OCI-LY1 (cell line): Measurements from ENCODE around the gene TLE4.

Experiments
- H2AFZ ChIP-seq: fragments of 200-600 bp; sonication (generic), shearing (Covaris generic); 2 replicates; pipeline ENCODE4 v1.6.0; 2014; ENCODE audit warnings: antibody characterized with exemption, mild to moderate bottlenecking, low read length
- H3F3A ChIP-seq: fragments of 200-600 bp; sonication (generic), shearing (Covaris generic); 2 replicates; pipeline ENCODE4 v1.6.0; 2014; ENCODE audit warnings: mild to moderate bottlenecking, antibody characterized with exemption, low read length, moderate library complexity; ENCODE audit not compliant: insufficient read depth
- H3K27ac ChIP-seq: fragments of 200-600 bp; sonication (generic); 2 replicates; pipeline ENCODE4 v1.5.1; 2014; ENCODE audit warnings: low read length, mixed run types, mild to moderate bottlenecking, low read depth; ENCODE audit not compliant: poor library complexity, severe bottlenecking
- H3K27me3 ChIP-seq: fragments of 200-600 bp; sonication (generic); 2 replicates; pipeline ENCODE4 v1.6.0; 2014; ENCODE audit warnings: antibody characterized with exemption, mild to moderate bottlenecking, low read length, moderate library complexity; ENCODE audit not compliant: insufficient read depth
- H3K36me3 ChIP-seq: fragments of 200-600 bp; sonication (generic); 2 replicates; pipeline ENCODE4 v1.6.1; 2014; ENCODE audit warnings: mild to moderate bottlenecking, antibody characterized with exemption, low read length, moderate library complexity, mixed read lengths; ENCODE audit not compliant: insufficient read depth
- H3K4me1 ChIP-seq: fragments of 200-600 bp; sonication (generic); 2 replicates; pipeline ENCODE4 v1.5.1; 2014; ENCODE audit warnings: mild to moderate bottlenecking, low read length, moderate library complexity; ENCODE audit not compliant: insufficient read depth, severe bottlenecking
- H3K4me2 ChIP-seq: fragments of 200-600 bp; sonication (generic), shearing (Covaris generic); 2 replicates; pipeline ENCODE4 v1.6.1; 2014; ENCODE audit warnings: low read length
- H3K4me3 ChIP-seq: fragments of 200-600 bp; sonication (generic); 2 replicates; pipeline ENCODE4 v1.5.1; 2014; ENCODE audit warnings: low read length, low read depth, mild to moderate bottlenecking, mixed read lengths; ENCODE audit not compliant: poor library complexity, severe bottlenecking
- H3K79me2 ChIP-seq: fragments of 200-600 bp; shearing (Covaris generic); 2 replicates; pipeline ENCODE4 v1.6.1; 2016; ENCODE audit warnings: mixed run types, low read length, mixed read lengths; ENCODE audit not compliant: insufficient read depth
- H3K9ac ChIP-seq: fragments of 200-600 bp; sonication (generic), shearing (Covaris generic); 2 replicates; pipeline ENCODE4 v1.6.1; 2014; ENCODE audit warnings: mild to moderate bottlenecking, low read length, mixed read lengths
- H3K9me2 ChIP-seq: fragments of 200-600 bp; sonication (generic), shearing (Covaris generic); 2 replicates; pipeline ENCODE4 v1.6.1; 2014; ENCODE audit warnings: low read depth, mild to moderate bottlenecking, low read length, mixed read lengths
- H3K9me3 ChIP-seq: fragments of 200-600 bp; shearing (Covaris generic); 2 replicates; pipeline ENCODE4 v1.6.1; 2014; ENCODE audit warnings: low read length, mixed read lengths
- H4K20me1 ChIP-seq: fragments of 200-600 bp; sonication (generic), shearing (Covaris generic); 2 replicates; pipeline ENCODE4 v1.6.0; 2016; ENCODE audit warnings: mild to moderate bottlenecking, low read length; ENCODE audit not compliant: insufficient read depth
- EZH2 ChIP-seq: fragments of 200-600 bp; sonication (generic), shearing (Covaris generic); IDR thresholded peaks from 2 replicates; pipeline ENCODE4 v1.8.0; 2017; ENCODE audit warnings: borderline replicate concordance, mixed run types, mild to moderate bottlenecking, antibody characterized with exemption, low read length, moderate library complexity, mixed read lengths
- TF ChIP-seq, protein P1 (sequence below): fragments of 200-600 bp; sonication (generic), shearing (Covaris generic); IDR thresholded peaks from 2 replicates; pipeline ENCODE4 v1.5.1; 2017; ENCODE audit warnings: mild to moderate bottlenecking, antibody characterized with exemption, low read length, moderate library complexity, mixed read lengths

TLE4 gene

DNA sequence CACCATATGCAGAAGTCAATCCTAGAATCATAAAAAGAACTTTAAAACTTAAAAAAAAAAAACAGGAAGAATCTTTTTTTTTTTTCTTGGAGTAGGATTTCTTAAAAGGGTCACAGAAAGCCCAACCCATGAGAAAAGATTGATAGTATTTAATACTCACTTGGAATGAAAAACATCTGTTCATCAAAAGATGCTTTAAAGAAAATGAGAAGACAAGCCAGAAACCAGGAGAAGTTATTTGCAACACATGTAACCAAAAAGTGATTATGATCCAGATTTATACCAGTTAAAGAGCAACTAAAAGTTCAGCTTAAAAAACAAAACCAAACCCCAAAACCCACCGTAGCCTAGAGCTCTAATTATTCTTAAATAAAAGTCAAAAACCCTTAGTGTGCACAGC lies 69.3 kb downstream of the TLE4 start:
- TF ChIP-seq, protein P1, sequence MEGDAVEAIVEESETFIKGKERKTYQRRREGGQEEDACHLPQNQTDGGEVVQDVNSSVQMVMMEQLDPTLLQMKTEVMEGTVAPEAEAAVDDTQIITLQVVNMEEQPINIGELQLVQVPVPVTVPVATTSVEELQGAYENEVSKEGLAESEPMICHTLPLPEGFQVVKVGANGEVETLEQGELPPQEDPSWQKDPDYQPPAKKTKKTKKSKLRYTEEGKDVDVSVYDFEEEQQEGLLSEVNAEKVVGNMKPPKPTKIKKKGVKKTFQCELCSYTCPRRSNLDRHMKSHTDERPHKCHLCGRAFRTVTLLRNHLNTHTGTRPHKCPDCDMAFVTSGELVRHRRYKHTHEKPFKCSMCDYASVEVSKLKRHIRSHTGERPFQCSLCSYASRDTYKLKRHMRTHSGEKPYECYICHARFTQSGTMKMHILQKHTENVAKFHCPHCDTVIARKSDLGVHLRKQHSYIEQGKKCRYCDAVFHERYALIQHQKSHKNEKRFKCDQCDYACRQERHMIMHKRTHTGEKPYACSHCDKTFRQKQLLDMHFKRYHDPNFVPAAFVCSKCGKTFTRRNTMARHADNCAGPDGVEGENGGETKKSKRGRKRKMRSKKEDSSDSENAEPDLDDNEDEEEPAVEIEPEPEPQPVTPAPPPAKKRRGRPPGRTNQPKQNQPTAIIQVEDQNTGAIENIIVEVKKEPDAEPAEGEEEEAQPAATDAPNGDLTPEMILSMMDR = no peak
- no peak for TF ChIP-seq EZH2
- no peak overlapping the region for H3K4me3 ChIP-seq
- no peaks in the 10 kb centered on the region for H3K9me3 ChIP-seq
- no peaks in the 10 kb centered on the region for H3K79me2 ChIP-seq
- no peaks in the 10 kb centered on the region for H3K4me1 ChIP-seq
- H3K27me3 ChIP-seq = no peaks in the 10 kb centered on the region
- no peak overlapping the region for H3K4me2 ChIP-seq
- H3F3A ChIP-seq = no peaks in the 10 kb centered on the region
- no peak overlapping the region for H3K27ac ChIP-seq
- no peak overlapping the region for H2AFZ ChIP-seq
- H3K9me2 ChIP-seq = no peaks in the 10 kb centered on the region
- H4K20me1 ChIP-seq = no peaks in the 10 kb centered on the region
- H3K36me3 ChIP-seq = peaks cover 10% of the 10 kb centered on the region
- no peak overlapping the region for H3K9ac ChIP-seq

DNA sequence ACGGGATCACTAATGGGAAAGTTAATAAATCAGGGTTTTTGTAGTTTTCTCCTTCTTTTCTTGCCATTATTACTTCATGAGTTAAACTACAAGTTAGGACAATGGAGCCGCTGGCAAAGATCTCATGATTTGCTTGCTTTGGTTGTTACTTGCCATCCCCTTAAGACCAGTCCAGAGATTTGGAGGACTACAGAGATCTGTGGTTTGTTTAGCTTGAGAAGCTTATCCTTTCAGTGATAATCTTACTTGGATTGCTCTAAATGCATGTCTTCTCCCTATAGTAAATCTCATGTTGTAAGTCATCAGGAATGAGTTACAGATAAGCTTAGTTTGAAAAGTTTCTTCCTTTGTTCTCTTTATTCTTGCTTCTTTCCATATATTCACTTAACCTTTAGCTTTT lies 70.9 kb downstream of the TLE4 start:
- no peaks in the 10 kb centered on the region for H3F3A ChIP-seq
- H3K4me2 ChIP-seq = no peak overlapping the region
- H3K9me2 ChIP-seq = no peaks in the 10 kb centered on the region
- H4K20me1 ChIP-seq = no peaks in the 10 kb centered on the region
- TF ChIP-seq EZH2 = no peak
- TF ChIP-seq, protein P1 = no peak
- H3K4me1 ChIP-seq = no peaks in the 10 kb centered on the region
- H3K36me3 ChIP-seq = peaks cover 10% of the 10 kb centered on the region
- no peak overlapping the region for H2AFZ ChIP-seq
- no peak overlapping the region for H3K27ac ChIP-seq
- H3K9me3 ChIP-seq = no peaks in the 10 kb centered on the region
- H3K9ac ChIP-seq = no peak overlapping the region
- no peaks in the 10 kb centered on the region for H3K27me3 ChIP-seq
- no peaks in the 10 kb centered on the region for H3K79me2 ChIP-seq
- no peak overlapping the region for H3K4me3 ChIP-seq

DNA sequence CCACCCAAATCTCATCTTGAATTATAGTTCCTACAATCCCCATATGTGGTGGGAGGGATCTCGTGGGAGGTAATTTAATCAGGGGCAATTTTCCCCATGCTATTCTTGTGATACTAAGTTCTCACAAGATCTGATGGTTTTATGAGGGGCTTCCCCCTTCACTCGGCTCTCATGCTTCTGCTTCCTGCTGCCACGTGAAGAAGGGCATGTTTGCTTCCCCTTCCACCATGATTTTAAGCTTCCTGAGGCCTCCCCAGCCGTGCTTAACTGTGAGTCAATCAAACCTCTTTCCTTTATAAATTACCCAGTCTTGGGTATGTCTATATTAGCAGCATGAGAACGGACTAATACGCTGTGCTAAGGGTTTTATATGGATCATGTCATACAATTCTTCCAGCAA lies 72.3 kb downstream of the TLE4 start:
- Histone ChIP-seq H3K79me2 (no peaks in the 10 kb centered on the region), H3K9ac (no peak overlapping the region), H3K9me3 (no peaks in the 10 kb centered on the region), H3K4me3 (no peak overlapping the region), H2AFZ (no peak overlapping the region), H3K4me1 (no peaks in the 10 kb centered on the region), H3K27ac (no peak overlapping the region), H4K20me1 (no peaks in the 10 kb centered on the region), H3K4me2 (no peak overlapping the region), H3F3A (no peaks in the 10 kb centered on the region), H3K27me3 (no peaks in the 10 kb centered on the region), H3K36me3 (peaks cover 10% of the 10 kb centered on the region), H3K9me2 (no peaks in the 10 kb centered on the region)
- TF ChIP-seq, protein P1 = no peak
- TF ChIP-seq EZH2 = no peak
